Measurements from ENCODE around the gene FARP1.

GRCh38 chr13:98173431-98174152 lies 30.7 kb downstream of the FARP1 start:
- TF ChIP-seq CTCF (IDR thresholded peaks at IDR 0.05; ENCODE audit: insufficient read depth, low read depth, low read length) (no peak), EZH2 (IDR thresholded peaks at IDR 0.05; ENCODE audit: insufficient read depth, low read length) (no peak)

Measured in astrocyte (in vitro differentiated cells and primary cell).